ENCODE data around the gene TBC1D25. TPM values are rescaled to one million over a fixed set of nuclear protein-coding genes. Genes with fewer than 3 reads are reported as not detected.

TBC1D25 gene
- total RNA-seq, 1 experiment from 2014 or later, result 3.1 TPM

GRCh38 chrX:48606091-48606490 lies 66.6 kb downstream of the TBC1D25 start:
- no peaks in the 10 kb centered on the region for H3K27me3 ChIP-seq (ENCODE audit: low read length)
- H3K9me2 ChIP-seq (replicated peaks; ENCODE audit: insufficient read depth, low read length), result no peaks in the 10 kb centered on the region
- no peak overlapping the region for H3K9ac ChIP-seq (ENCODE audit: low read length)
- no peaks in the 10 kb centered on the region for H3K36me3 ChIP-seq (ENCODE audit: insufficient read depth, low read length)
- no peak for DNase-seq
- H4K20me1 ChIP-seq (ENCODE audit: insufficient read depth, low read depth, low read length), result no peaks in the 10 kb centered on the region
- no peak overlapping the region for H3K4me3 ChIP-seq (ENCODE audit: low read length)
- no peak overlapping the region for H2AFZ ChIP-seq (ENCODE audit: low read length)
- no peaks in the 10 kb centered on the region for H3K4me1 ChIP-seq (ENCODE audit: low read length)
- H3K27ac ChIP-seq (ENCODE audit: low read length), result no peak overlapping the region
- H3K4me2 ChIP-seq (ENCODE audit: low read depth, low read length, poor library complexity, severe bottlenecking), result no peak overlapping the region
- H3K9me3 ChIP-seq (ENCODE audit: low read length), result no peaks in the 10 kb centered on the region
- no peaks in the 10 kb centered on the region for H3K79me2 ChIP-seq (ENCODE audit: low read length)

GRCh38 chrX:48611703-48612102 lies 72.2 kb downstream of the TBC1D25 start:
- no peaks in the 10 kb centered on the region for H4K20me1 ChIP-seq (ENCODE audit: insufficient read depth, low read depth, low read length)
- H3K79me2 ChIP-seq (ENCODE audit: low read length), result no peaks in the 10 kb centered on the region
- H3K4me2 ChIP-seq (ENCODE audit: low read depth, low read length, poor library complexity, severe bottlenecking), result no peak overlapping the region
- no peaks in the 10 kb centered on the region for H3K9me2 ChIP-seq (replicated peaks; ENCODE audit: insufficient read depth, low read length)
- H2AFZ ChIP-seq (ENCODE audit: low read length), result no peak overlapping the region
- no peak overlapping the region for H3K4me3 ChIP-seq (ENCODE audit: low read length)
- DNase-seq, result no peak
- no peaks in the 10 kb centered on the region for H3K9me3 ChIP-seq (ENCODE audit: low read length)
- no peaks in the 10 kb centered on the region for H3K36me3 ChIP-seq (ENCODE audit: insufficient read depth, low read length)
- no peak overlapping the region for H3K9ac ChIP-seq (ENCODE audit: low read length)
- H3K27me3 ChIP-seq (ENCODE audit: low read length), result no peaks in the 10 kb centered on the region
- no peak overlapping the region for H3K27ac ChIP-seq (ENCODE audit: low read length)
- no peaks in the 10 kb centered on the region for H3K4me1 ChIP-seq (ENCODE audit: low read length)

Small RNA genes within 50 kb of the gene (small RNA-seq; reads per million reads assigned to genes)
- gene MRPL32P1, result not detected

Other genes starting within 250 kb of the TBC1D25 start
- gene SSX3, start 183.0 kb upstream of the TBC1D25 start, total RNA-seq (2014; rRNA removed; shearing (Covaris generic); ENCODE audit: low replicate concordance), result not detected in 2 replicates
- not detected in 2 replicates for gene SSX4, start 156.2 kb upstream of the TBC1D25 start, total RNA-seq (2014; rRNA removed; shearing (Covaris generic); ENCODE audit: low replicate concordance)
- not detected in 2 replicates for gene SSX4B, start 127.8 kb upstream of the TBC1D25 start, total RNA-seq (2014; rRNA removed; shearing (Covaris generic); ENCODE audit: low replicate concordance)
- not detected in 2 replicates for gene SLC38A5, start 69.5 kb upstream of the TBC1D25 start, total RNA-seq (2014; rRNA removed; shearing (Covaris generic); ENCODE audit: low replicate concordance)
- gene FTSJ1, start 63.5 kb upstream of the TBC1D25 start, total RNA-seq (2014; rRNA removed; shearing (Covaris generic); ENCODE audit: low replicate concordance), result 22.9 and 36.3 TPM in 2 replicates
- gene PORCN, start 30.7 kb upstream of the TBC1D25 start, total RNA-seq (2014; rRNA removed; shearing (Covaris generic); ENCODE audit: low replicate concordance), result 0.29 TPM in 1 of 2 replicates, not detected in the other
- gene EBP, start 17.9 kb upstream of the TBC1D25 start, total RNA-seq (2014; rRNA removed; shearing (Covaris generic); ENCODE audit: low replicate concordance), result 50.2 and 90.6 TPM in 2 replicates
- gene RBM3, start 34.8 kb downstream of the TBC1D25 start, total RNA-seq (2014; rRNA removed; shearing (Covaris generic); ENCODE audit: low replicate concordance), result 176 and 183 TPM in 2 replicates
- 35.5 and 53.4 TPM in 2 replicates for gene WDR13, start 57.8 kb downstream of the TBC1D25 start, total RNA-seq (2014; rRNA removed; shearing (Covaris generic); ENCODE audit: low replicate concordance)
- 63.4 and 83.6 TPM in 2 replicates for gene WAS, start 144.1 kb downstream of the TBC1D25 start, total RNA-seq (2014; rRNA removed; shearing (Covaris generic); ENCODE audit: low replicate concordance)
- 9.5 and 12.2 TPM in 2 replicates for gene SUV39H1, start 157.0 kb downstream of the TBC1D25 start, total RNA-seq (2014; rRNA removed; shearing (Covaris generic); ENCODE audit: low replicate concordance)
- gene GLOD5, start 222.0 kb downstream of the TBC1D25 start, total RNA-seq (2014; rRNA removed; shearing (Covaris generic); ENCODE audit: low replicate concordance), result not detected in 2 replicates
- not detected in 2 replicates for gene GATA1, start 246.9 kb downstream of the TBC1D25 start, total RNA-seq (2014; rRNA removed; shearing (Covaris generic); ENCODE audit: low replicate concordance)

All from Karpas-422 (cell line).